ENCODE data around the gene HACD4. TPM values are rescaled to one million over a fixed set of nuclear protein-coding genes. Genes with fewer than 3 reads are reported as not detected.
"Not testable (repeated sequence)": the region's sequence is repeated elsewhere in the genome, so short reads cannot be mapped to it uniquely, and the experiment has no call there.

Gene HACD4
- total RNA-seq, 4 donors from 2014 or later, result 3.3 to 4.4 (median 3.9) TPM

- Histone ChIP-seq H3K9me3 (no peaks in the 10 kb centered on the region), H3K27ac (peak overlapping the region in 1 of 4 donors; percentile 61), H3K27me3 (no peaks in the 10 kb centered on the region), H3K4me1 (peaks cover 0 to 15% (median 0%) of the 10 kb centered on the region in 4 donors), H3K36me3 (peaks cover 0 to 24% (median 0%) of the 10 kb centered on the region in 3 donors), H3K4me3 (no peak overlapping the region)
- WGBS, 2 donors, result 10 to 16% methylated on average over 2 of the region's 2 CpGs
- TF ChIP-seq EP300 (IDR thresholded peaks at IDR 0.05), result no peak
- DNase-seq (ENCODE audit: low spot score in 2 of 2), result no peak
These were observed 50.0 kb downstream of the HACD4 start for GRCh38 chr9:20981486-20981885.

- 44% methylated on average over 3 of the region's 3 CpGs for WGBS, 2 donors
- TF ChIP-seq CTCF (IDR thresholded peaks at IDR 0.05) (no peak), EP300 (IDR thresholded peaks at IDR 0.05) (no peak), POLR2A (IDR thresholded peaks at IDR 0.05) (no peak)
- H3K27ac ChIP-seq, result peak overlapping the region in 2 of 4 donors; percentile 18 to 61
These were observed 50.5 kb downstream of the HACD4 start for GRCh38 chr9:20980832-20981455.

DNA sequence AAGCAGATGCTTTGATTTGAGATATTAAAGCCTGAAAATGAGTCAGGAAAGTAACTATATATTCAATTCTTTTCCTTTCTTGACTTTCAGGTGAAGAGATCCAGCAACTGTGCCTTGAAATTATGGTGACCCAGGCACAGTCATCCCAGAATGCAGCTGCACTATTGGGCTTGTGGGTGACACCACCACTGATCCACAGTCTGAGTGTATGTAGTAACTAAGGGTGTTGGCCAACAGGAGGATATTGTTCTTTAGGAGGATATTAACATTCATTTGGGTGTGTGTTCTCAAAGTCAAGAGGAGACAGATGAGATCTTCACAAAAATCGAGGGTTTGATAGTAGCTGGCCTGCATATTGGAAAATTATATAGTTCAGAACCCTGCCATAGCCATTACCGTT lies 53.2 kb downstream of the HACD4 start:
- Histone ChIP-seq H3K36me3 (peaks cover 0 to 27% (median 0%) of the 10 kb centered on the region in 3 donors), H3K27me3 (no peaks in the 10 kb centered on the region), H3K4me3 (no peak overlapping the region), H3K9me3 (no peaks in the 10 kb centered on the region), H3K27ac (no peak overlapping the region), H3K4me1 (peaks cover 0 to 15% (median 0%) of the 10 kb centered on the region in 4 donors)
- TF ChIP-seq POLR2A (IDR thresholded peaks at IDR 0.05), result no peak
- TF ChIP-seq CTCF (IDR thresholded peaks at IDR 0.05), result no peak
- TF ChIP-seq EP300 (IDR thresholded peaks at IDR 0.05), result no peak
- 95 to 96% methylated on average over 2 of the region's 2 CpGs for WGBS, 2 donors
- no peak for DNase-seq (ENCODE audit: low spot score in 2 of 2)

More at GRCh38 chr9:20980832-20981455, 50.5 kb downstream of the HACD4 start:
- Histone ChIP-seq H3K4me1 (peaks cover 0 to 15% (median 0%) of the 10 kb centered on the region in 4 donors), H3K27me3 (no peaks in the 10 kb centered on the region), H3K4me3 (no peak overlapping the region), H3K36me3 (peaks cover 0 to 27% (median 0%) of the 10 kb centered on the region in 3 donors), H3K9me3 (no peaks in the 10 kb centered on the region)
- no peak for DNase-seq (ENCODE audit: low spot score in 2 of 2)

GRCh38 chr9:20974191-20974938 lies 57.1 kb downstream of the HACD4 start:
- WGBS, 2 donors, result 71 to 73% methylated on average over 2 of the region's 2 CpGs
- not testable (repeated sequence) for H3K9me3 ChIP-seq; DNase-seq (ENCODE audit: low spot score in 2 of 2); H3K27ac ChIP-seq; H3K4me3 ChIP-seq; H3K27me3 ChIP-seq; H3K4me1 ChIP-seq
- peaks cover 0 to 33% (median 0%) of the 10 kb centered on the region in 3 donors for H3K36me3 ChIP-seq

GRCh38 chr9:20973246-20973947 lies 58.0 kb downstream of the HACD4 start:
- H3K36me3 ChIP-seq, result peaks cover 0 to 30% (median 0%) of the 10 kb centered on the region in 3 donors
- H3K27ac ChIP-seq; H3K4me1 ChIP-seq; H3K4me3 ChIP-seq; DNase-seq (ENCODE audit: low spot score in 2 of 2); H3K9me3 ChIP-seq; H3K27me3 ChIP-seq: not testable (repeated sequence)
- 69 to 84% methylated on average over 2 of the region's 2 CpGs for whole genome bisulfite sequencing, 2 donors

DNA sequence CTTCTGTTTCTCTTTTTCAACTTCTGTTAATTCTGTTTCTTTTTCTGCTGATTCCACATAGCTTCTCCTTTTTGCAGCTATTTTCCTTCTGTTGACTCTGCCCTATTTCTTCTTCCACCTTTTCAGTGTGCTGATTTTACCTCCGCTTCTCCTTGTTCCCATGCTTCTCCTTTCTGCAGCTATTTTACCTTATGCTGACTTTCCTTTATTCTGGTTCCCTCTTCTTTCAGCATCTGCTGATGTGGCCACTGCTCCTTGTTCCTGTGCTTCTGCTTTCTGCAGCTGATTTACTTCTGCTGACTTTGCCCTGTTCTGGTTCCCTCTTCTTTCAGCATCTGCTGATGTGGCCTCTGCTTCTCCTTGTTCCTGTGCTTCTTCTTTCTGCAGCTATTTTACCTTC lies 58.8 kb downstream of the HACD4 start:
- no peak overlapping the region for H3K4me3 ChIP-seq
- no peak for TF ChIP-seq EP300 (IDR thresholded peaks at IDR 0.05)
- no peak for TF ChIP-seq CTCF (IDR thresholded peaks at IDR 0.05)
- TF ChIP-seq POLR2A (IDR thresholded peaks at IDR 0.05), result no peak
- H3K27me3 ChIP-seq, result no peaks in the 10 kb centered on the region
- no peak for DNase-seq (ENCODE audit: low spot score in 2 of 2)
- peaks cover 0 to 23% (median 0%) of the 10 kb centered on the region in 3 donors for H3K36me3 ChIP-seq
- no peak overlapping the region for H3K27ac ChIP-seq
- 100% methylated on average over 1 of the region's 1 CpG for WGBS, 2 donors
- H3K4me1 ChIP-seq, result no peaks in the 10 kb centered on the region
- H3K9me3 ChIP-seq, result peaks cover 0 to 2% (median 0%) of the 10 kb centered on the region in 4 donors

Data from tibial nerve (tissue), 4 donors.